ENCODE measurements around the gene TNPO3. TPM values are rescaled to one million over a fixed set of nuclear protein-coding genes. Genes with fewer than 3 reads are reported as not detected.

Gene TNPO3
- total and polyA plus RNA-seq, 10 of the 15 experiments (the other 5 are each of a cell fraction or from before 2014, with no cell fraction given) = 17.6 to 91.8 (median 65.9) TPM

DNA sequence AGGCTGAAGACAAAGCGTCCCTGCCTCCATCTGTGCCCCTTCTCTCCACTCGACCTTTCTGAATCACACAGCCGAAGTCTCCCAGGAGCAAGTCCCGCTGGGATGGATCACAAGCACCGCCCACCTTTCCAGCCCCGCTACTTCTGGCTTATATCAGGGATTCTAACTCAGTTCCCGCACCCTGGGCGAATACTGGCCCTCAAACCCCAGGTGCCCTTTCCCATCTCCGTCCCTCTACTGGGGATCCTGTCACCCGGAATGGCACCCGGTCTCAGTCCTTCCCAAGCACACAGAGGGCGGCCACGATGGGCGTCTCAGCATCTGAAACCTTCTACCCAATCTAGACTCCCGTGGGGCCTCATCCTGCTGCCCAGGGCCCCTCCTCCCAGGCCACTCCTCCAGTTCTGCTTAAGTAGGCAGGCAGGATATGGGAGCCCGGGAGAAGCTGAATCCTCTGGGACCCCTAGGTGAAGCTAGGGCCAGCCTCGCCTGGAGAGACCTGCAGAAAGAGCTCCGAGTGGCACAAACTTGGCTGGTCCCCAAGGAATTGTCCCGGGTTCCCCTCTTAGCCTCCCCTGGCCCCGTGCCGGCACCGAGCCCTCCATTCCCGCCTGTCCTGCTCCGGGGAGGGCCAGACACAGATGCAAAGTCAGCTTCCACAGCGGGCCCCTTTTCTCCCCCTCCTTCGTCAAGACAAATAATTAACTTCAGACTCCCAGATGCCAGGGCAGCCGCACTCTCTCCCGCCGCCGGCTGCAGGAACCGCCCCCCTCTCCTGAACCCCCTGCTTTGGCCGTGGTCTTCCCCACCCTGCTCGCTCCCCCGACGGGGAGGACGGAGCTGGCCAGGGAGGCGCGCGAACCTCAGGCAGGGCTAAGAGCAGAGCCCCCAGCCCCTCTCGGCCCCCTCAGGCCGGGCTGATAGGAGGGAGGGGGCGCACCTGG, 145.0 kb downstream of the TNPO3 start (continued):
- TF ChIP-seq IRF5 (IDR thresholded peaks at IDR 0.05; ENCODE audit: borderline replicate concordance) (no peak), ZBED1 (IDR thresholded peaks at IDR 0.05; ENCODE audit: borderline replicate concordance) (no peak), BACH1 (IDR thresholded peaks at IDR 0.05; ENCODE audit: borderline replicate concordance) (no peak), FOXM1 (IDR thresholded peaks at IDR 0.05; ENCODE audit: low read depth, low read length) (no peak), ZNF384 (IDR thresholded peaks at IDR 0.05; ENCODE audit: borderline replicate concordance, low read depth, low read length) (no peak), RUNX3 (IDR thresholded peaks at IDR 0.05; ENCODE audit: low read length) (no peak)

- Histone ChIP-seq H3K27ac (ENCODE audit: control insufficient read depth, insufficient read depth) (no peak overlapping the region), H3K9me3 (replicated peaks; ENCODE audit: control insufficient read depth, insufficient read depth, low read length) (no peaks in the 10 kb centered on the region), H3K9ac (ENCODE audit: control insufficient read depth, insufficient read depth, low read length) (no peak overlapping the region), H3K36me3 (ENCODE audit: control insufficient read depth in 2 of 2, insufficient read depth in 2 of 2, low read length in 1 of 2) (no peaks in the 10 kb centered on the region), H3K4me3 (no peak overlapping the region), H3K4me1 (ENCODE audit: control insufficient read depth, insufficient read depth, low read length) (peaks cover 14% of the 10 kb centered on the region), H4K20me1 (ENCODE audit: control insufficient read depth, insufficient read depth) (no peaks in the 10 kb centered on the region), H3K4me2 (ENCODE audit: control insufficient read depth, insufficient read depth) (no peak overlapping the region), H3K79me2 (ENCODE audit: control insufficient read depth, insufficient read depth, low read length) (no peaks in the 10 kb centered on the region), H3K27me3 (replicated peaks in 1 of 2; ENCODE audit: control insufficient read depth in 2 of 2, insufficient read depth in 2 of 2, low read length in 1 of 2) (no peaks in the 10 kb centered on the region), H2AFZ (ENCODE audit: control insufficient read depth, low read depth, low read length) (no peak overlapping the region)
- WGBS (ENCODE audit: insufficient coverage, insufficient replicate concordance, low lambda C conversion rate, missing lambda C conversion rate) = 73% methylated on average over 6 of the region's 6 CpGs
- in situ Hi-C loops (cut with MboI) (loop anchor here (5.0 kb wide), 2 partner anchors 183 to 303 kb away; no protein-coding TSS in a partner anchor), intact Hi-C loops (cut with micrococcal nuclease; ENCODE audit: unreplicated experiment) (no loop called here)
- CTCF ChIA-PET = interaction anchor here (0.7 to 5.3 kb wide), 2 partner anchors 181 to 1323 kb away, joined by 4 to 41 read pairs; no protein-coding TSS in a partner anchor
- DNase-seq (ENCODE audit: low read depth, low spot score) = no peak
- ATAC-seq = no peak
- POLR2A ChIA-PET = interaction anchor here (4.4 kb wide), 1 partner anchor 31 kb away, joined by 23 read pairs; no protein-coding TSS in a partner anchor
- SMC1A ChIA-PET (ENCODE audit: uncharacterized antibody, unreplicated experiment) = interaction anchor here (0.6 to 1.3 kb wide), 2 partner anchors 28 to 50 kb away, joined by 3 read pairs; no protein-coding TSS in a partner anchor
- no peak for FAIRE-seq
- no TSS peak for BruUV-seq (replicated peaks)
- RAD21 ChIA-PET (ENCODE audit: unreplicated experiment) = interaction anchor here (1.7 to 3.0 kb wide), 2 partner anchors 31 to 182 kb away, joined by 5 to 12 read pairs; no protein-coding TSS in a partner anchor
- TF ChIP-seq MTA3 (IDR thresholded peaks at IDR 0.05; ENCODE audit: borderline replicate concordance, low read length) (no peak), SREBF2 (IDR thresholded peaks at IDR 0.05; ENCODE audit: low read length) (no peak), ZNF207 (IDR thresholded peaks at IDR 0.05; ENCODE audit: borderline replicate concordance) (no peak), NR2C1 (IDR thresholded peaks at IDR 0.05) (no peak), HDAC6 (IDR thresholded peaks at IDR 0.05; ENCODE audit: unreplicated experiment) (no peak), BRCA1 (IDR thresholded peaks at IDR 0.05; ENCODE audit: low read depth, low read length) (no peak), HCFC1 (IDR thresholded peaks at IDR 0.05; ENCODE audit: low read length) (no peak), EGR1 (IDR thresholded peaks at IDR 0.05; ENCODE audit: borderline replicate concordance in 1 of 2, low read depth in 2 of 2, low read length in 2 of 2) (no peak), BMI1 (IDR thresholded peaks at IDR 0.05; ENCODE audit: borderline replicate concordance) (no peak), CREB1 (IDR thresholded peaks at IDR 0.05; ENCODE audit: low read depth) (no peak), HDAC2 (IDR thresholded peaks at IDR 0.05) (no peak), ASH2L (IDR thresholded peaks at IDR 0.05; ENCODE audit: borderline replicate concordance, low read depth) (no peak), DPF2 (IDR thresholded peaks at IDR 0.05) (no peak)
- TF ChIP-seq, protein P1, sequence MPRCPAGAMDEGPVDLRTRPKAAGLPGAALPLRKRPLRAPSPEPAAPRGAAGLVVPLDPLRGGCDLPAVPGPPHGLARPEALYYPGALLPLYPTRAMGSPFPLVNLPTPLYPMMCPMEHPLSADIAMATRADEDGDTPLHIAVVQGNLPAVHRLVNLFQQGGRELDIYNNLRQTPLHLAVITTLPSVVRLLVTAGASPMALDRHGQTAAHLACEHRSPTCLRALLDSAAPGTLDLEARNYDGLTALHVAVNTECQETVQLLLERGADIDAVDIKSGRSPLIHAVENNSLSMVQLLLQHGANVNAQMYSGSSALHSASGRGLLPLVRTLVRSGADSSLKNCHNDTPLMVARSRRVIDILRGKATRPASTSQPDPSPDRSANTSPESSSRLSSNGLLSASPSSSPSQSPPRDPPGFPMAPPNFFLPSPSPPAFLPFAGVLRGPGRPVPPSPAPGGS (IDR thresholded peaks at IDR 0.05; ENCODE audit: borderline replicate concordance, insufficient read depth, low read depth, low read length, poor library complexity, severe bottlenecking) = no peak
These were observed 145.9 kb downstream of the TNPO3 start for GRCh38 chr7:128908750-128909624.
